KMS-11 (cell line): ENCODE measurements around the gene CIBAR2.

Source experiments
- H2AFZ ChIP-seq: fragments of 200-600 bp; sonication (generic); 2 replicates; pipeline ENCODE4 v1.6.1; 2016; ENCODE audit warnings: antibody characterized with exemption, mixed run types, low read depth
- H3K27ac ChIP-seq: fragments of 200-600 bp; sonication (generic); 2 replicates; pipeline ENCODE4 v1.6.1; 2016; ENCODE audit warnings: mild to moderate bottlenecking, mixed run types
- H3K27me3 ChIP-seq: fragments of 200-600 bp; sonication (generic); 2 replicates; pipeline ENCODE4 v1.6.1; 2017; ENCODE audit warnings: mild to moderate bottlenecking, low read depth, mixed run types, moderate library complexity; ENCODE audit not compliant: insufficient read depth
- H3K36me3 ChIP-seq: fragments of 200-600 bp; sonication (generic); 2 replicates; pipeline ENCODE4 v1.6.1; 2017; ENCODE audit warnings: mild to moderate bottlenecking, mixed run types; ENCODE audit not compliant: insufficient read depth
- H3K4me1 ChIP-seq: fragments of 200-600 bp; sonication (generic); 2 replicates; pipeline ENCODE4 v1.6.1; 2016; ENCODE audit warnings: mild to moderate bottlenecking, low read depth, mixed run types; ENCODE audit not compliant: poor library complexity, severe bottlenecking
- H3K4me2 ChIP-seq: fragments of 200-600 bp; sonication (generic); 2 replicates; pipeline ENCODE4 v1.7.0; 2016; ENCODE audit warnings: mild to moderate bottlenecking, mixed run types
- H3K4me3 ChIP-seq: fragments of 200-600 bp; sonication (generic); IDR thresholded peaks from 2 replicates; pipeline ENCODE4 v1.6.1; 2017; ENCODE audit warnings: low read depth, low read length, mixed read lengths; ENCODE audit not compliant: insufficient read depth
- H3K79me2 ChIP-seq: fragments of 200-600 bp; sonication (generic); 2 replicates; pipeline ENCODE4 v1.6.1; 2016; ENCODE audit warnings: low read depth, mixed run types; ENCODE audit not compliant: insufficient read depth
- H3K9ac ChIP-seq: fragments of 200-600 bp; sonication (generic); 2 replicates; pipeline ENCODE4 v1.6.1; 2016; ENCODE audit warnings: mild to moderate bottlenecking, mixed run types
- H4K20me1 ChIP-seq: fragments of 200-600 bp; sonication (generic); 2 replicates; pipeline ENCODE4 v1.6.1; 2016; ENCODE audit warnings: mild to moderate bottlenecking, mixed run types; ENCODE audit not compliant: insufficient read depth
- TF ChIP-seq, protein P1 (sequence below): fragments of 200-600 bp; sonication (generic); conservative IDR thresholded peaks from 2 replicates; pipeline ENCODE4 v1.6.1; 2017; ENCODE audit warnings: low read depth, mild to moderate bottlenecking, antibody characterized with exemption, low read length, moderate library complexity, mixed read lengths

The CIBAR2 gene

GRCh38 chr16:85142771-85143211, 30.5 kb upstream of the CIBAR2 start:
- Histone ChIP-seq H4K20me1 (no peaks in the 10 kb centered on the region), H3K36me3 (no peaks in the 10 kb centered on the region), H3K4me2 (no peak overlapping the region), H3K4me3 (no peak overlapping the region), H3K9ac (no peak overlapping the region), H3K79me2 (no peaks in the 10 kb centered on the region), H3K27me3 (peaks cover 99% of the 10 kb centered on the region), H3K4me1 (no peaks in the 10 kb centered on the region), H2AFZ (no peak overlapping the region), H3K27ac (no peak overlapping the region)
- TF ChIP-seq, protein P1, sequence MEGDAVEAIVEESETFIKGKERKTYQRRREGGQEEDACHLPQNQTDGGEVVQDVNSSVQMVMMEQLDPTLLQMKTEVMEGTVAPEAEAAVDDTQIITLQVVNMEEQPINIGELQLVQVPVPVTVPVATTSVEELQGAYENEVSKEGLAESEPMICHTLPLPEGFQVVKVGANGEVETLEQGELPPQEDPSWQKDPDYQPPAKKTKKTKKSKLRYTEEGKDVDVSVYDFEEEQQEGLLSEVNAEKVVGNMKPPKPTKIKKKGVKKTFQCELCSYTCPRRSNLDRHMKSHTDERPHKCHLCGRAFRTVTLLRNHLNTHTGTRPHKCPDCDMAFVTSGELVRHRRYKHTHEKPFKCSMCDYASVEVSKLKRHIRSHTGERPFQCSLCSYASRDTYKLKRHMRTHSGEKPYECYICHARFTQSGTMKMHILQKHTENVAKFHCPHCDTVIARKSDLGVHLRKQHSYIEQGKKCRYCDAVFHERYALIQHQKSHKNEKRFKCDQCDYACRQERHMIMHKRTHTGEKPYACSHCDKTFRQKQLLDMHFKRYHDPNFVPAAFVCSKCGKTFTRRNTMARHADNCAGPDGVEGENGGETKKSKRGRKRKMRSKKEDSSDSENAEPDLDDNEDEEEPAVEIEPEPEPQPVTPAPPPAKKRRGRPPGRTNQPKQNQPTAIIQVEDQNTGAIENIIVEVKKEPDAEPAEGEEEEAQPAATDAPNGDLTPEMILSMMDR: no peak

GRCh38 chr16:85142129-85142513, 29.8 kb upstream of the CIBAR2 start:
- peaks cover 99% of the 10 kb centered on the region for H3K27me3 ChIP-seq
- no peaks in the 10 kb centered on the region for H3K79me2 ChIP-seq
- H4K20me1 ChIP-seq: no peaks in the 10 kb centered on the region
- no peak overlapping the region for H3K4me2 ChIP-seq
- no peak overlapping the region for H3K4me3 ChIP-seq
- H3K4me1 ChIP-seq: no peaks in the 10 kb centered on the region
- H3K36me3 ChIP-seq: no peaks in the 10 kb centered on the region
- no peak overlapping the region for H3K9ac ChIP-seq
- TF ChIP-seq, protein P1: no peak
- H3K27ac ChIP-seq: no peak overlapping the region
- H2AFZ ChIP-seq: no peak overlapping the region

DNA sequence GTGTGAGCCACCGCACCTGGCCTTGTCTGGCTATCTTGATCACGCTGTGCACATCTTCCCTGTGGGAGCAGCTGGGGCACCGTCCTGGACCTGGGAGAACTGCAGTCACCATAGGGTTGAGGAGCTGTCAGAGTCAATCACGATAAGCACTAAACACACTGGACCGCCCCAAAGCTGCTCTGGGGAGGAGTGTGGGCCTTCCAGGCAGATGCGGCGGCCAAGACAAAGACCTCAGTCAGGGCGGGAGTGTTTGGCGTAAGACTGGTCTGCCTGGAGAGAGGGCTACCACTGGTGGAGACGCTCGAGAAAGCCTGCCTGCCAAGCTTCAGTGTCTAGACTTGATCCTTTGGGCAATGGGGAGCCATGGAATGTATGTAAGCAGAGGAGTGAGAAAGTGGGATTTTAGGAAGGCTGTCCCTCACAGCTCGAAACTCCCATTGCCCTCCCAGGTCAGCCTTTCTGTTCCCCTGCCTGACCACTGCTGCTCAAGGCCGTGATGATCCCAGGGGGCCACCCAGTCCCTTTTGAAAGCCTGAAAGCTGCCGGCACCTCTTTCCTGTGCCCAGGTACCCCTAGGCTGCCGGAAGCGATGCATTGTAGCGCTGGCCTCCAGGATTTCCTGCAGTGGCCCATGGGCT, 29.3 kb upstream of the CIBAR2 start:
- Histone ChIP-seq H3K9ac (no peak overlapping the region), H3K4me2 (no peak overlapping the region), H3K4me1 (no peaks in the 10 kb centered on the region), H3K4me3 (no peak overlapping the region), H4K20me1 (no peaks in the 10 kb centered on the region), H3K79me2 (no peaks in the 10 kb centered on the region), H3K27me3 (peaks cover 100% of the 10 kb centered on the region), H3K27ac (no peak overlapping the region), H2AFZ (no peak overlapping the region), H3K36me3 (no peaks in the 10 kb centered on the region)
- TF ChIP-seq, protein P1: no peak

DNA sequence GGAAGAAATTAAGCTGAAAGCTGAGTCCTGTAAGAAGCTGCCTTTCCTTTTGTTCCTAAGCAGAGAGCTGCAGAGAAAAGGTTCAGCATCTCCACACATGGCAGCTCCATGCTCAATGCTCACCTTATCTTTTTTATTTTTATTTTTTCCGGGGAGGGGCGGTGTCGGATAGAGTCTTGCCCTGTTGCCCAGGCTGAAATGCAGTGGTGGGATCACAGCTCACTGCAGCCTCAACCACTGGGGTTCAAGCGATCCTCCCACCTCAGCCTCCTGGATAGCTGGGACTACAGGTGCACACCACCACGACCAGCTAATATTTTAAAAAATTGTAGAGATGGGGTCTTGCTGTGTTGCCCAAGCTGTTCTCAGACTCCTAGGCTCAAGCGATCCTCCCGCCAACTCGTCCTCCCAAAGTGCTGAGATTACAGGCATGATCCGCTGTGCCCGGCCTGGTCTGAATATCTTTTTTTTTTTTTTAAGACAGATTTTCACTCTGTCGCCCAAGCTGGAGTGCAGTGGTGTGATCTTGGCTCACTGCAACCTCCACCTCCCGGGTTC, 28.3 kb upstream of the CIBAR2 start:
- TF ChIP-seq, protein P1: no peak
- no peak overlapping the region for H3K27ac ChIP-seq
- H3K4me3 ChIP-seq: no peak overlapping the region
- no peak overlapping the region for H3K4me2 ChIP-seq
- H3K27me3 ChIP-seq: peaks cover 100% of the 10 kb centered on the region
- H3K36me3 ChIP-seq: no peaks in the 10 kb centered on the region
- H3K9ac ChIP-seq: no peak overlapping the region
- H4K20me1 ChIP-seq: no peaks in the 10 kb centered on the region
- H3K79me2 ChIP-seq: no peaks in the 10 kb centered on the region
- H2AFZ ChIP-seq: no peak overlapping the region
- H3K4me1 ChIP-seq: no peaks in the 10 kb centered on the region
